Ectodermal cell (in vitro differentiated cells): ENCODE results near the gene PODNL1.

Source experiments
- H3K27ac ChIP-seq: 2 replicates; pipeline ENCODE4 v1.7.0; 2013; ENCODE audit warnings: mild to moderate bottlenecking, low read depth, low read length; ENCODE audit not compliant: insufficient read depth, poor library complexity, severe bottlenecking
- H3K27me3 ChIP-seq: 2 replicates; pipeline ENCODE4 v1.7.0; 2013; ENCODE audit warnings: mild to moderate bottlenecking, low read length; ENCODE audit not compliant: insufficient read depth, control insufficient read depth, poor library complexity, severe bottlenecking
- H3K36me3 ChIP-seq: one replicate; pipeline ENCODE4 v1.7.0; 2013; ENCODE audit warnings: low read length; ENCODE audit not compliant: control insufficient read depth, insufficient read depth
- H3K4me1 ChIP-seq: one replicate; pipeline ENCODE4 v1.7.0; 2013; ENCODE audit warnings: low read length; ENCODE audit not compliant: control insufficient read depth, insufficient read depth
- H3K4me3 ChIP-seq: 2 replicates; pipeline ENCODE4 v1.7.0; 2013; ENCODE audit warnings: low read depth, low read length, control low read depth; ENCODE audit not compliant: insufficient read depth
- H3K9me3 ChIP-seq: 2 replicates; pipeline ENCODE4 v1.7.0; 2013; ENCODE audit warnings: mild to moderate bottlenecking, low read length, moderate library complexity; ENCODE audit not compliant: control insufficient read depth
- WGBS, 2 experiments: methylation state at CpG; one replicate each; pipeline ENCODE4 v1.1.7; 2013; ENCODE audit warnings: missing lambda C conversion rate in 2 of 2; 5-methylcytosine and 5-hydroxymethylcytosine counted together

PODNL1 gene

GRCh38 chr19:13957051-13957450 is 18.8 kb upstream of the PODNL1 start:
- WGBS, 2 experiments: 93 to 94% methylated on average over 8 of the region's 8 CpGs
- no peaks in the 10 kb centered on the region for H3K27me3 ChIP-seq
- H3K4me1 ChIP-seq: peaks cover 9% of the 10 kb centered on the region
- no peak overlapping the region for H3K27ac ChIP-seq
- H3K9me3 ChIP-seq: no peaks in the 10 kb centered on the region
- no peak overlapping the region for H3K4me3 ChIP-seq
- peaks cover 49% of the 10 kb centered on the region for H3K36me3 ChIP-seq

DNA sequence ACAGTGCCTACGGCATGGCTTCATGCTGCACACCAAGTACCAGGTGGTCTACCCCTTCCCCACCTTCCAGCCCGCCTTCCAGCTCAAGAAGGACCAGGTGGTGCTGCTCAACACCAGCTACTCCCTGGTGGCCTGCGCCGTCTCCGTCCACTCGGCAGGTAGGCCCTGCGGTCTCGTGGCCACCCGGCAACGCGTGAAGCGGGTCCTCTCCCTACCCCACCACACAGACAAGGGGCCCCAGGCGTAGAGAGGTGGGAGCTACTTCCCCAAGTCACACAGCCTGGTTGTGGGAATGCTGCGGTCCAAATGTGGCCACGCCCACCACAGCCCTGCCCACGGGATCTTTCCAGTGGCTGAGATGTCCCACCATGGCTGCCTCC is 18.1 kb upstream of the PODNL1 start:
- H3K36me3 ChIP-seq: peaks cover 49% of the 10 kb centered on the region
- peaks cover 4% of the 10 kb centered on the region for H3K4me1 ChIP-seq
- H3K4me3 ChIP-seq: no peak overlapping the region
- H3K27me3 ChIP-seq: no peaks in the 10 kb centered on the region
- WGBS, 2 experiments: 96% methylated on average over 16 of the region's 16 CpGs
- no peak overlapping the region for H3K27ac ChIP-seq
- no peaks in the 10 kb centered on the region for H3K9me3 ChIP-seq

DNA sequence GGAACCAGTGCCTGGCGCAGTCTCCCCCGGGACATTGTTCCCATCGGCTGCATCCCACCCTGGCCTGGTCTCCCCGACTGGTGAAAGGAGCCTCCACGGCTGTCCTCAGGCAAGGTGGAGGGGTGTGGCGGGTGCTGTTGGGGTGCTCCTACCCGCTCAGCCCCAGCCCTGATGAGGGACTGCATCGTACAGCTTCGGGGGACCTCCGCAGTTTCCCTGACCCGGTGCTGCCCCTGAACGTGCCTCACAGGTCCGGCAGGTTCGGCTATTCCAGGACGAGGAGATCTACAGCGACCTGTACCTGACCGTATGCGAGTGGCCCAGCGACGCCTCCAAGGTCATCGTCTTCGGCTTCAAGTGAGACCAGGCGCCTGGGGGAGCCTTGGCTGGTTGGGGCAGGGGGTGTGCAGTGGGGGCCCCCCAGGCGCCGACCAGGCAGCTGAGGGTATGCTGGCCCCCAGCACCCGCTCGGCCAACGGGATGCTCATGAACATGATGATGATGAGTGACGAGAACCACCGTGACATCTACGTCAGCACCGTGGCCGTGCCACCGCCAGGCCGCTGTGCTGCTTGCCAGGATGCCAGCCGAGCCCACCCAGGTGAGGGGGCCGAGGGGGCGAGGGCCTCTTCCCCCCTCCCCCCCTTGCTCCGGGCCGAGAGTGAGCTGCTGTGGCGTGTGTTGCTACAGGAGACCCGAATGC is 17.6 kb upstream of the PODNL1 start:
- WGBS, 2 experiments: 95 to 96% methylated on average over 42 of the region's 42 CpGs
- H3K4me1 ChIP-seq: peaks cover 4% of the 10 kb centered on the region
- H3K27ac ChIP-seq: no peak overlapping the region
- no peaks in the 10 kb centered on the region for H3K9me3 ChIP-seq
- H3K4me3 ChIP-seq: no peak overlapping the region
- no peaks in the 10 kb centered on the region for H3K27me3 ChIP-seq
- H3K36me3 ChIP-seq: peaks cover 48% of the 10 kb centered on the region

DNA sequence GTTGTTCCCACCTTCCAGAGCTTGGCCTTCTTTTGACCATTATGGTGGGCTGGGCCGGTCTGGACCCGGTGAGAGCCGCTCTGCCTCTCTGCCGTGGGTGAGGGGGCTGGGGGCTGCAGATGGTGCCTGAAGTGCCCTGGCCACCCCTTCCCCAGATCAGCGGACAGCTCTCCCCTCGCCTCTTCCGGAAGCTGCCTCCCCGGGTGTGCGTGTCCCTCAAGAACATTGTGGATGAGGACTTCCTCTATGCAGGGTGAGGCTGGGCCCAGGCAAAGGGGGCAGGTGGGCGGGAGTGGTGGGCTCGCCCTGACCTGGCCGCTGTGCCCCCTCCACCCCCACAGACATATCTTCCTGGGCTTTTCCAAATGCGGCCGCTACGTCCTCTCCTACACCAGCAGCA is 16.0 kb upstream of the PODNL1 start:
- 91 to 93% methylated on average over 15 of the region's 15 CpGs for WGBS, 2 experiments
- Histone ChIP-seq H3K27me3 (no peaks in the 10 kb centered on the region), H3K9me3 (no peaks in the 10 kb centered on the region), H3K27ac (no peak overlapping the region), H3K4me1 (peaks cover 4% of the 10 kb centered on the region), H3K36me3 (peaks cover 39% of the 10 kb centered on the region), H3K4me3 (no peak overlapping the region)

DNA sequence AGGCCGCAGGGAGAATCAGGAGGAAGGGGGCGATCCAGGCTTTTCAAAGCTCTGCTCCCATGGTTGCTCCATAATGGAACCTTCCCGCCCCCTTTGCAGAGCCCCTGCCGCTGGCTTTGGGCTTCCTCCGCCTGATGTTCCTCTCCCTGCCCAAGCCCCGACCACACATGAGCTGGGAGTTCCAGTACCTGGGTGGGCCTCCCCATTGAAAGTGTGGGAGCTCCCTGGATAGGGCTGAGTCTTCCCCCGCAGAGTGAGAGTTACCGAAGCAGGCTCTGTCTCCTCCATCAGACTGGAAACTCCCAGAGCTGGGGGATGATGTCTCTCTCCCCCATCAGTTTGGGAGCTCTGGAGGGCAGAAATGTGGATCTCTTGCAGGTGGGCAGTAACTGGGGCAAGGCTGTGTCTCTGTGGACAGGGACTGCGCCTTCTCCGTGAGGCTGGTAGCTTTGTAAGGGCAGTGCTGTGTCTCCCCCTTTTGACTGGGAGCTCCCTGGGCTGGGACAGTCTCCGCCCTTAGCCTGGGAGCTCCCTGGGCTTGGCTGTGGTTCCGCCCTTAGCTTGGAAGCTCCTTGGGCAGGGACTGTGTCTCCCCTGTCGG is 14.8 kb upstream of the PODNL1 start:
- H3K27ac ChIP-seq: peak overlapping the region; percentile 17
- 11 to 13% methylated on average over 13 of the region's 13 CpGs for WGBS, 2 experiments

GRCh38 chr19:13952154-13952930 is 14.1 kb upstream of the PODNL1 start, which contains the start of gene DCAF15:
Gene DCAF15, plus strand, starts transcription at chr19:13952509. Its CDS starts 4 bp downstream, at chr19:13952513.
- Histone ChIP-seq H3K9me3 (no peaks in the 10 kb centered on the region), H3K27ac (peak within 1 kb of the TSS; percentile 95), H3K36me3 (peaks cover 23% of the 10 kb centered on the region), H3K4me3 (peak within 1 kb of the TSS; percentile 55), H3K4me1 (peaks cover 4% of the 10 kb centered on the region), H3K27me3 (no peaks in the 10 kb centered on the region)
- 1% methylated on average over 55 to 63 of the region's 65 CpGs for WGBS, 2 experiments

More for the DNA sequence above, 14.8 kb upstream of the PODNL1 start:
- Histone ChIP-seq H3K4me1 (peaks cover 4% of the 10 kb centered on the region), H3K4me3 (peak overlapping the region; percentile 55), H3K36me3 (peaks cover 29% of the 10 kb centered on the region), H3K9me3 (no peaks in the 10 kb centered on the region), H3K27me3 (no peaks in the 10 kb centered on the region)

DNA sequence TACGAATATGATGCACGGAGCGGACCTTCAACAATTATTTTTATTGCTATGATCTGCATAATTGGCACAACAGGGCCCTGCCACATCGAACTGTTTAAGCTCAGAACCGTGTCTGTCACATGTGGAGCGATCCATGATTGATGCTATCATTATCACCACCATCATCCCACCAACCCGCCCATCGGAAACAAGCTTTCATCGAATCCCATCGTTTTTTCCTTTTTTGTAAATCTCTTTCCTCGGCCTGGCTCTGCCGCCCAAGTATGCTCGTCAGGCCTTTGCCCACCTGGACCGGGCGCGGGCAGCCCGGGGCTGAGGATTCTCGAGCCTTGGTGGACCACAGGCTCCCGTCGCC is 13.6 kb upstream of the PODNL1 start:
- H3K36me3 ChIP-seq: peaks cover 23% of the 10 kb centered on the region
- H3K27me3 ChIP-seq: no peaks in the 10 kb centered on the region
- 23% methylated on average over 20 of the region's 20 CpGs for WGBS, 2 experiments
- no peak overlapping the region for H3K27ac ChIP-seq
- H3K4me3 ChIP-seq: peak overlapping the region; percentile 29
- peaks cover 4% of the 10 kb centered on the region for H3K4me1 ChIP-seq
- no peaks in the 10 kb centered on the region for H3K9me3 ChIP-seq

GRCh38 chr19:13951043-13951442 is 12.8 kb upstream of the PODNL1 start:
- peaks cover 4% of the 10 kb centered on the region for H3K4me1 ChIP-seq
- no peak overlapping the region for H3K27ac ChIP-seq
- WGBS, 2 experiments: 82 to 98% methylated on average over 2 of the region's 2 CpGs

GRCh38 chr19:13946414-13946813 is 8.2 kb upstream of the PODNL1 start:
- 94 to 95% methylated on average over 4 of the region's 4 CpGs for WGBS, 2 experiments
- no peak overlapping the region for H3K27ac ChIP-seq
- H3K4me1 ChIP-seq: no peaks in the 10 kb centered on the region
- no peaks in the 10 kb centered on the region for H3K9me3 ChIP-seq
- no peaks in the 10 kb centered on the region for H3K27me3 ChIP-seq
- H3K4me3 ChIP-seq: no peak overlapping the region
- H3K36me3 ChIP-seq: no peaks in the 10 kb centered on the region

More at GRCh38 chr19:13951043-13951442, 12.8 kb upstream of the PODNL1 start:
- no peak overlapping the region for H3K4me3 ChIP-seq
- peaks cover 17% of the 10 kb centered on the region for H3K36me3 ChIP-seq
- no peaks in the 10 kb centered on the region for H3K9me3 ChIP-seq
- H3K27me3 ChIP-seq: no peaks in the 10 kb centered on the region

DNA sequence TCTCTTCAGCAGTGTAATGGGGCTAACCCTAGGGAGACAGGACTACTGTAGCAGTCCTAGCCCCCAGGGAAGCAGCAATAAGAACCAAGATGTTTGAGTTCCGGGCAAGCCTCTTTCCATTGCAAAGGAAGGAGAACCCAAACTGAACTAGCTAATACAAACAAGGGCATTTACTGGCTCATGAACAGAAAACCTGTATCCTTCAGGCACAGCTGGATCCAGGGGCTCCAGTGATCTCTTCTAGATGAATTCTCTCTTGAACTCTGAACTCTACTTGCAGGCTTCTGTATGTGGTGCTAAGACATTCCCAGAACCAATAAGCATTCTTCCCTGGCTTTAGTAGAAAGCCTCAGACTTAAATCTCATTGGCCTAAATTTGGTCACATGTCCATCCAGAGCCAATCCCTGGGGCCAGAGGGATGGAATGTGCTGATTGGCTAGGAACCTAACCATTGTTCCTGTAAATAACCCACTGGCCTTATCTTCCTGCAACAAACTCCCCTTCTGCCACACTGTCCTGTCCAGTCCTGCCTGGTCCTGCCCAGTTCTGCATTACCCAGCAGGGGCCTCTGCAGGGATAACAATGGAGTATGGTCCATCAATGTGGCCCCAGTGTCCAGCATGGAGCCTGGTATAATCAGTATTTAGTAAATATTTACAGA is 3.9 kb upstream of the PODNL1 start:
- no peaks in the 10 kb centered on the region for H3K27me3 ChIP-seq
- H3K36me3 ChIP-seq: no peaks in the 10 kb centered on the region
- no peak overlapping the region for H3K27ac ChIP-seq
- H3K4me3 ChIP-seq: no peak overlapping the region
- H3K9me3 ChIP-seq: no peaks in the 10 kb centered on the region
- 91 to 93% methylated on average over 1 of the region's 1 CpG for WGBS, 2 experiments
- H3K4me1 ChIP-seq: peaks cover 16% of the 10 kb centered on the region
